ENCODE measurements around the gene RANBP3. TPM values are rescaled to one million over a fixed set of nuclear protein-coding genes. Genes with fewer than 3 reads are reported as not detected.

The RANBP3 gene
- total RNA-seq, 1 donor from 2014 or later = 81.9 TPM

GRCh38 chr19:5996623-5997320 is 18.8 kb upstream of the RANBP3 start:
- no peak overlapping the region for H3K4me3 ChIP-seq (ENCODE audit: low read depth, low read length)
- no peak for TF ChIP-seq CTCF (conservative IDR thresholded peaks at IDR 0.05; ENCODE audit: low read depth, low read length)
- no peak for DNase-seq (ENCODE audit: low read depth)

GRCh38 chr19:5996102-5996501 is 18.2 kb upstream of the RANBP3 start:
- DNase-seq (ENCODE audit: low read depth) = no peak
- no peak for TF ChIP-seq CTCF (conservative IDR thresholded peaks at IDR 0.05; ENCODE audit: low read depth, low read length)
- H3K4me3 ChIP-seq (ENCODE audit: low read depth, low read length) = no peak overlapping the region

- no peak for TF ChIP-seq CTCF (conservative IDR thresholded peaks at IDR 0.05; ENCODE audit: low read depth, low read length)
- H3K4me3 ChIP-seq (ENCODE audit: low read depth, low read length) = no peak overlapping the region
- DNase-seq (ENCODE audit: low read depth) = no peak
Observed at GRCh38 chr19:5995606-5996005, 17.7 kb upstream of the RANBP3 start.

GRCh38 chr19:5994405-5995165 is 16.6 kb upstream of the RANBP3 start:
- TF ChIP-seq CTCF (conservative IDR thresholded peaks at IDR 0.05; ENCODE audit: low read depth, low read length) = no peak
- no peak for DNase-seq (ENCODE audit: low read depth)
- no peak overlapping the region for H3K4me3 ChIP-seq (ENCODE audit: low read depth, low read length)

GRCh38 chr19:5993648-5994358 is 15.9 kb upstream of the RANBP3 start:
- TF ChIP-seq CTCF (conservative IDR thresholded peaks at IDR 0.05; ENCODE audit: low read depth, low read length) = no peak

GRCh38 chr19:5993201-5993600 is 15.3 kb upstream of the RANBP3 start:
- no peak overlapping the region for H3K4me3 ChIP-seq (ENCODE audit: low read depth, low read length)
- DNase-seq (ENCODE audit: low read depth) = no peak
- TF ChIP-seq CTCF (conservative IDR thresholded peaks at IDR 0.05; ENCODE audit: low read depth, low read length) = no peak

More at GRCh38 chr19:5993648-5994358, 15.9 kb upstream of the RANBP3 start:
- DNase-seq (ENCODE audit: low read depth) = no peak
- H3K4me3 ChIP-seq (ENCODE audit: low read depth, low read length) = no peak overlapping the region
